GM18511 (cell line): ENCODE data around the gene SLIT3.
"Not testable (repeated sequence)": the region's sequence is repeated elsewhere in the genome, so short reads cannot be mapped to it uniquely, and the experiment has no call there.

Source experiments
- ATAC-seq: cut with Tn5 transposase; IDR thresholded peaks from one replicate; pipeline ENCODE4 v1.9.1; 2021; ENCODE audit warnings: mild to moderate bottlenecking, moderate library complexity; ENCODE audit not compliant: unreplicated experiment

Gene SLIT3

DNA sequence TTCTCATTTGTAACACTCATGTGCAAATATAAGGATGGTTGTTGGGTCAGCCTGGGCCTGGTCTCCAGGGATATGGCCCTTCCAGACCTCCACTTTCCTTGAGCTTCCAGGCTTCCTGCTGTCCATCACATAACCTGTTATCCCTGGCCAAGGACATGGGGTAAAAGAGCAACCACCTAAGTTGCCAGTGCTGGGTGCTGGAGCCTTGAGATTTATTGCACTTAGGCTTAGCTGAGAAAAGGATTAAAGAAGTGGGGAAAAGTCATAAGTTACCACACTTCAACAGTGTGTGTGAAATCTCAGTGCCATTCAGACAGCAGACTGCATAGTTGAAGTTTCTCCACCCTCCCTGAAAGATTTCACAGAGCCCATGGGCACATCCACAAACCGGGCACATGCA lies 663.1 kb downstream of the SLIT3 start:
- ATAC-seq, result no peak

DNA sequence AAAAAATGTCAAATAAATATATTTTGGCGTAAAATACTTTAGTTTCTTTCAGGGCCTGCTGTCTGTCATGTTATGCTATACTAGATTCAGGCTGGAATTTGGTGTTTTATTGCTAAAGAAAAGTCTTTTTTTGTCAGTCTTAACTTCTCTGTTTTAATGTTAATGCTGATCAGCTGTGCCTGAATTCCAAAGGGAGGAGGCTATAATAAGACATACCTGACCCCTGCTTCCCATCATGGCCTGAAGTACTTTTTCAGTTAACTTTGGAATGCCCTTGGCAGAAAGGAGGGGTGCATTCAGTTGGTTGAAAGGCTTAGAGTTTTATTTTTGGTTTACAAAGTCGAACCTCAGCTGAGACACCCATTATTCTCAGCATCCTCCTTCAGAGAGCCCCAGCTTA lies 663.7 kb downstream of the SLIT3 start:
- no peak for ATAC-seq

DNA sequence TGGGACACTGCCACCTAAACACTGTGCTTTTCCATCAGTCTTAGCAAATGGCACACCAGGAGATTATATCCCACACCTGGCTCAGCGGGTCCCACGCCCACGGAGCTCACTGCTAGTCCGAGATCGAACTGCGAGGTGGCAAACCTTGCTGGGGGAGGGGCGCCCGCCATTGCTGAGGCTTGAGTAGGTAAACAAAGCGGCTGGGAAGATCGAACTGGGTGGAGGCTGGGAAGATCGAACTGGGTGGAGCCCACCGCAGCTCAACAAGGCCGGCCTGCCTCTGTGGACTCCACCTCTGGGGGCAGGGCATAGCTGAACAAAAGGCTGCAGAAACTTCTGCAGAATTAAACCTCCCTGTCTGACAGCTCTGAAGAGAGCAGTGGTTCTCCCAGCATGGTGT lies 670.0 kb downstream of the SLIT3 start:
- not testable (repeated sequence) for ATAC-seq

DNA sequence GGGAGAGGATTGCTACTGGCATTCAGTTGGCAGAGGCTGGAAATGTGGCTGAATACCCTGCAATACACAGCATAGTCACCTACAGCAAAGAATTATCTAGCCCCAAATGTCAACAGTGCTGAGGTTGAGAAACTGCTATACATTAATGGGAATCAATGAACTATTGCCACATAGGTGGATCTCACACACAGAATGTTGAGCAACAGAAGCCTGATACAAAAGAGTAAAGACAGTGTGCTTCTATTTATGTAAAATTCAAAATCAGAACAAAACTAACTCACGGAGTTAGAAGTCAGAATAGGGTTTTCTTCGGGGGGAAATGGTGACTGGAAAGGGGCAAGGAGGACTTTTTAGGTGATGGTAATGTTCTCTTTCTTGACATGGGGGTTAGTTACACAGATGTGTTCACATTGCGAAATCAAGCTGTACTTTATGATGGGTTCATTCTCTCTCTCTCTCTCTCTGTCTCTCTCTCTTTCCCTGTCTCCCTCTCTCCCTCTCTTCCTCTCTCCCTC lies 676.0 kb downstream of the SLIT3 start:
- ATAC-seq, result no peak

DNA sequence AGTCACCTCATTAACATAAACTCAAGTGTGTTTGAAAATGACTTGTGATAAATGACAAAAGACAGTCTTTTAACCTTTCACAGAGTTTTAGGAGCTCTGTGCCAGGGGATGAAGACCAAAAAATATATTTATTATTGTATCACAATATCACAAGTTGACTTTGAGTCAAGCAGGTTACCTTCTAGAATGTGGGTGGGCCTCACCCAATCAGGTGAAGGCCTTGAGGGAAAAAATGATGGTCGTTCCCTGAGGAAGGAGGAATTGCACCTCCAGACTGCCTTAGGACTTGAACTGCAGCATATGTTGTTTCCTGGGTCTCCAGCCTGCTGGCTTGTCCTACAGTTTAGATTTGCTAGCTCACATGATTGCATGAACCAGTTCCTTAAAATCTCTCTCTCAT lies 680.1 kb downstream of the SLIT3 start:
- ATAC-seq, result no peak

DNA sequence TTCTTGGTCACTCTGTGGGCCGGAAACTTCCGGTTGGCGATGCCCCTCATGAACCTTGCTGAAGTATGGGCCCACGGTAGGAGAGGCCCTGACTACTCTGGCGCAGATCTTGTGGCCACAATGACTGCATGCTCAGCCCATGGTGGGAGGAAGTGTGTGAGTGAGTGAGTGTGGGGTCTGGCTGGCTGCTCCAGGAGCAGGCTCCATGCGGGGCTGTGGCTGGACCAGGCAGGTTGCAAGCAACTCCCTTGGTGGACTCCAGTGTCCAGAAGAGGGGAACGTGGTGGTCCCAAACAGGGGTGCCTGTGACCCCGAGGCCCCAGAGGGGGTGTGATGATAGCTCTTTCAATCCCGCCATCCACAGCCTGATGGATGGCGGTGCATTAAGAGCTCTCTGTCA lies 686.3 kb downstream of the SLIT3 start:
- no peak for ATAC-seq

DNA sequence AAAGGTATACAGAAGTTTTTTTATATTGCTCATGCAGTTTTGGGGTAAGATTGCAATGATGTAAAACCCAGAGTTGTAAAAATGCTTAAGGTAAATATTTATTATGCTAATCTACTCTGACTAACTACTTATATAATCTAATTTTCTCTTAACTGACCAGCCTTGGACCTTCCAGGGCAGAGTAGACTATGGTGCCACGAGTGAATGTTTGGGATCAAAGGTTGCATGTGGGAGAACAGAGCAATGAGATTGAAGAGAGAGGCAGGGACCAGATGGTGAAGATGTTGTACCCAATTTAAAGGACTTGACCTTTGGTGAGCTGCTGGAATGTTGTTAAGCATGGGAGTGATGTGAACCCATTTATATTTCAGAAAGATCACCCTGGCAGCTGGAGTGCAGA lies 686.9 kb downstream of the SLIT3 start:
- ATAC-seq, result no peak

DNA sequence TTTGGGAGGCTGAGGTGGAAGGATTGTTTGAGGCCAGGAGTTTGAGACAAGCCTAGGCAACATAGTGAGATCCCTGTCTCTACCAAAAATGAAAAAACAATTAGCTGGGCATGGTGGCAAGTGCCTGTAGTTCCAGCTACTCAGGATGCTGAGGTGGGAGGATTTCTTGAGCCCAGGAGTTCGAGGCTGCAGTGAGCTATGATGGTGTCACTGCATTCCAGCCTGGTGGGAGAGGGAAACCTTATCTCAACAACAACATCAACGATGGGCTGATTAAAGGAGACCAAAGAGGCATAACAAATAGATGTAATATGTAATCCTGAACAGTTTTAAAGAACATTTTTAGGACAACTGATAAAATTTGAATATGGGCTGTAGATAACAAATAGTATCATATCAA lies 687.5 kb downstream of the SLIT3 start:
- ATAC-seq, result no peak

DNA sequence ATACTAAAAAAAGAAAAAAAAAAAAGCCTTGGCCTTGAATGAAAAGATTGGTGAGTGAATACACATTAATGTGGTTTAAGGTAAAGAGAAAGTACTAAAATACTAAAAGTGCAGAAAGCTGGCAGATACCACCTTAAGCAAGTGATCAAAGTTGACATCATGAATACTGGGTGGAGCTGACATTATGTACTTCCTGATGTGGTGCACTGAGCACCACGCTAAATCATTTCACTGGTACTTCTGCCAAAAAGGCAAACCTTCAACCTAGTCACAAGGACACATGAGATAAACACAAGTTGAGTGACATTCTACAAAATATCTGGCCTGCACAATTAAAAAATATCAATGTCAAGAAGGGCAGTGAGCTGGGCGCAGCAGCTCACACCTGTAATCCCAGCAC lies 687.9 kb downstream of the SLIT3 start:
- ATAC-seq, result no peak

DNA sequence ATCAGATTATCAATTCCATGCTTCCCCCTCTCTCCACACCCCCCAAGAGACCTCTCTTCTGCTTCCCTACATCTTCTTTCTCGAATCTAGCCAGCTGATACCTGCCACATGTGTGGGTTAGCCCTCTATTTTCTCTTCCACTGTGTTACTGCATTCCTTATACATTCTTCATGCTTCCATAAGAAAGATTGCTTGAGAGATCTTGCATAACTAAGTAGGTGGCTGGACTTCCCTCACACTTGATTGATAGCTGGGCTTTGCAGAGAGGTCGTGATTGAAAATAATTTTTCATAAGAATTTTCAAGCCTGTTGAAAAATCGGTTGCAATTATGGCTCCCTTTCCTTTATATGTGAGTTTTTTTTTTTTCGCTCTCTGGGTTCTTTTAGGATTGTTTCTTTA lies 688.8 kb downstream of the SLIT3 start:
- ATAC-seq, result no peak
